ENCODE measurements around the gene LAMC1.

GRCh38 chr1:183051546-183051945 is 28.3 kb downstream of the LAMC1 start:
- TF ChIP-seq CTCF (IDR thresholded peaks at IDR 0.05) (no peak), POLR2A (IDR thresholded peaks at IDR 0.05) (no peak)

Measured in tibial nerve (tissue), 3 donors.